Activated CD4-positive, alpha-beta T cell treated with anti-CD3 and anti-CD28 coated beads, Interleukin-2, Interleukin-4, amounts not matched to agents 100 ng/mL and 50 ng/mL, durations not matched to agents 16 hours and 8 hours (primary cell): Measurements from ENCODE around the gene TAOK2.
"Not testable (repeated sequence)": the region's sequence is repeated elsewhere in the genome, so short reads cannot be mapped to it uniquely, and the experiment has no call there.

Experiments
- DNase-seq: peaks from one replicate; pipeline ENCODE4 v3.0.0-alpha.2; 2020; ENCODE audit warnings: low spot score

TAOK2 gene

DNA sequence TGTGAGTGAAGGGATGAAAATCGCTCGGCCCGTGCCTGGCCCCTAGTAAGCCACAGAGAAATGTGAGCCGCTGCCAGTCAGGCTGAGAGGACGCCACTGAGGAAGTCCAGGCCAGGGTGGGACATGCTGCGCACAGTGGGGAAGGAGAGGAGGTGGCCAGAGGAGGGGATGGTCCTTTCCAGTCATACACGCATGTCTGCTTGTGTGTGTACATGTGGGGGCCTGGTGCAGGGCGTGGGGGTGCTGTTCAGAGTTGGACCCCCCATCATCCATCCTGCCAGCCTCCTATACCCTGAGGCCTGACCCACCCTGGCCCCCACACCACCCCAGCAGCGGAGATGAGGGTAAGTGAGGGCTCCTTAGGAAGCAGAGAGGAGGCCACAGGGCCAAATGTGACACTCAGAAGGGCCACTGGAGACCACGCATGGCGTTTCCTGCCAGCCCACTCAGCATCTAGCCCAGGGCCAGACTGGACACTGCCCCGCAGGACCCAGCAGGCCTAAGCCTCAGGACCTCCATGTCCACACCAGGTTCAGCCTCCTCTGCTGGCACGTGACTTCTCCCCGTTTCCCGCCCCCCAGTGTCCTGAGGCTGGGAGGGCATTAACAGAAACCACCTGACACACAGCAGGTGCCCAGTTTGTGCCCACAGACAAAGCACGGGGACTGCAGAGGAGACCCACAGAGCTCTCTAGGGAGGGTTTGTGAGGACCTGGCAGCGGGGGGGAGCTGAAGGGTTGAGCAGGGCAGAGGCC, 30.2 kb downstream of the TAOK2 start:
- no peak for DNase-seq

DNA sequence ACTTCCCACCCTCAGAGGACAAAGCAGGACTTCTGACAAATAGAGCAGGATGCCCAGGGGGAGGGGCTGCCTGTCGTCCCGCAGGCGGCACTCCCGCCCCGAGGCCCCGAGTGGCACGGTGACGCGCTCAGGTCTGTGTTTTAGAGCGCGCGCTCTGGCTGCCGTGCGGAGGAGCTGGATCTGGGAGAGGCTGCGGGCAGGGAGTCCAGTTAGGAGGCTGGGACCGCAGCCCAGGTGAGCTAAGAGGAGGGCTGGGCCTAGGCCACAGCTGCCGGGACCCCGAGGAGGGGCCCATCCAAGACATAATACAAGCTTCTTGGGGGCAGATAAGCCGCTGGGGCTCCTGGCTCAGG, 30.7 kb downstream of the TAOK2 start:
- DNase-seq = no peak

DNA sequence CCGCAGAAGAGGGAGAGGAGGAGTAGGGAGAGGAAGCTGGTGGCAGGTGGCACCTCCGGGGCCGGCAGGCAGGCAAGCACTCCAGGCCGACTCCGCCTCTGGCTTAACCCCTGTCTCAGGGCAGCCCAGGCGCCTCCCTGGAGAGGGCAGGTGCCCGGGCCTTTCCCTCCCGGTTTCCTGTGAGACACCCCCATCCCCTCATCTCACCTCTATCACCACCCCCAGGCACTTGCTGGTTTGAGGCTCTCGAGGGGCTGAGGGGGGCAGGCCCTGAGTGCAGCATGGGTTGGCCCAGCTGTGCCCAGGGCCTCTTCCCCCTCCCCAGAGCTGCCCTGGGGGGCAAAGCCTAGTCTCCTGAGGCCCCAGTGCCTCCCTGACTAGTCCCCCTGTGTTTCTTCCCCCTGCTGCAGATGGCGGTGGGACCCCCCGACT, 31.2 kb downstream of the TAOK2 start:
- no peak for DNase-seq

DNA sequence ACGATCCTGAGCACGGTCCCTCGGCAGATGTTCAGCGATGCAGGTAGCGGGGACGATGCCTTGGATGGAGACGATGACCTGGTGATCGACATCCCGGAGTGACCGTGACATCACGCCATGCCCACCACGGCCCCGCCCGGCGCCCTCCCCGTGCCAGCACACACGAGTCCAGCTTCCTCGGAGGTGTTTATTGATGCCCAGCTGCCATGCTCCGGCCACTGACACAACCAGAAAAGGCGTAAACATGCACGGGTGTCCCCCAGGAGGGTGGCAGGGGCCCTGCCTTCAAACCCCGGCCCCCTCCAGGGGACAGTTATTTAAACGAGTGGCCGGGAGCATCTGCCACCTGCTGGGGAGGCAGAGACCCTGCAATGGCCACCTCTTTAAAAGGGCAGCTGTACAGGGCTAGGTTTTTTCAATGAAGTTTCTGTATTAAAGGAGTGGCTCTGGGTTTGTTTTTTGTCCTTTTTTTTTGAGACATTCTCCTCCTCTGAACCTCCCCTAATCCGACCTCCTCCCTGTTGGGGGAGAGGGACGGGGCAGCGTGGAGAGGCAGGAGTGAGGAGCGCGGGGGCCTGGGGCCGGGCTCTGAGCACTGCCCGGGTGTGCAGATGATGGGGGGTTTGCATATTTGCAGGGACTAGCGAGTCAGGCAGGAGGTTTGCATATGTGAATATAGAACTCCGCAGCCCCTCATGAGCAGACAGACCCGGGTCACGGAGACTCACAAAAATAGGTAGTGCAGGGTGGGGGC, 31.9 kb downstream of the TAOK2 start:
- peak; percentile 28 for DNase-seq

DNA sequence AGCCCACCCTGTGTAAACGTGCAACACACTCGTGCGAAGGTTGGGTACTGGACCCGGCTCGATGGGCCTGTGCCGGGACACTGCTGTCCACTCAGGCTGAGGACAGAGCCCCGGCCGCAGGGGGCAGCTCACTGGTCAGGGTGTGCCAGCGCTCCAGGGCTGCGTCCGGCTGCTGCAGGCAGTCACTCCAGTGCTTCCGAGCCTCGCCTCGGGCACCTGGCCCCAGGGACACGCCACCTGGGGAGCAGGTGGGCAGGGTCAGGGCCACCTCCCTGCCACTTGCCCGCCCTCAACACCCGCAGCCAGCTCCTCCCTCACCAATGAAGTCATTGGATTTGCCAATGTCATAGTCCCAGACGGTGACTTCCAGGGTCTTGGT, 32.4 kb downstream of the TAOK2 start:
- DNase-seq = no peak

DNA sequence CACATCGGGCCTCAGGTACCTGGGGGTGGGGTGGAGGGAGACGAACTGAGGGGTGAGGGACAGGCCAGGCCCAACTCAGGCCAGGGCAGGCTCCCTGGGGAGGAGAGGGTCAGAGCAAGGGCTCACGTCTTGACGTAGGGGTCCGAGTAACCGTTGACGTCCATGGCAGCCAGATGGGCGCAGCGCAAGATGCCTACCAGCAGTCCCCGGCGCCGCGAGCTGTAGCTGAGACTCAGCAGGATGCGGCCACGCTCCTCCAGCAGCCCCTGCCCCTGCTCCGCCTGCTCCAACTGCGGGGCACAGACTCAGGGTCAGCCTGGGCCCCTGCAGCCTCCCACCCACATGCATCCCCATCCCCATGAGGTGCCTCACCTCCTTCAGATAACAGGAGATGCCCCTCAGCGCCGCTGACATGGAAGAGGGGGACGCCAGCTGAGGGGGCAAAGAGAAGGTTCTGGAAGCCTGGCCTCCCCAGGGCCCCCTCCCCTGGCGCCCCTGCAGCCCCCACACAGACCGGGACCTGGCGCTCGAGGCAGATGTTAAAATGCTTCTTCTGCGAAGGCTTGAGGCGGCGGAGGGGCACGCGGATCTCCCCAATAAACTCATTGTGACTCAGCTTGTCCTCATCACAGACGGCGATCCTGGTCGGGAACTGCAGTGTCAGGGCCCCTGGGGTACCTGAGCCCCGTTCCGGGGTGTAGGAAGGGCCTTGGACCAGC, 33.1 kb downstream of the TAOK2 start:
- DNase-seq = no peak

DNA sequence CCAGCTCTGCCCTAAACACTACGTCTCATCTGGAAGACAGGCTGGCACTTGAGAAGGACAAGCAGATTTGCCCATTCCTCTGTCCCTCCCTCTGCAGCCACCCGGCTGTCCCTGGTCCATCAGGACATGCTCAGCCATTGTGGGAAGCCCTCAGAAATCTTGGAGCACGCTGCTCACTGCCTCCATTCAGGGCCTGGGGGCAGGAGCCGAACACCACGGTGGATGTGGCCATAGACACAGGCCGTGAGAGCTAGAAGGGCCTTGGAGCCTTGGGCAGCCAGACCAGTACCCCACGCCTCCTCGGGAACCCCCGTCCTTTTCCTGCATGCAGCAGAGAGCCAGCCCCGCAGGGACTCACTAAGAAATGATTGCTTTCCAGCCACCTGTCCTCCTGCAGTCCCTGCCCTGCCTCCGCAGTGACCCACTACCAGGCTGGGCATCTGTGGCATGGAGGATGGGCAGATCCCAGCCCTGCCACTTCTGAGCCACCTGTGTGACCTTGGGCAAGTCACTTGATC, 33.8 kb downstream of the TAOK2 start:
- DNase-seq = no peak

DNA sequence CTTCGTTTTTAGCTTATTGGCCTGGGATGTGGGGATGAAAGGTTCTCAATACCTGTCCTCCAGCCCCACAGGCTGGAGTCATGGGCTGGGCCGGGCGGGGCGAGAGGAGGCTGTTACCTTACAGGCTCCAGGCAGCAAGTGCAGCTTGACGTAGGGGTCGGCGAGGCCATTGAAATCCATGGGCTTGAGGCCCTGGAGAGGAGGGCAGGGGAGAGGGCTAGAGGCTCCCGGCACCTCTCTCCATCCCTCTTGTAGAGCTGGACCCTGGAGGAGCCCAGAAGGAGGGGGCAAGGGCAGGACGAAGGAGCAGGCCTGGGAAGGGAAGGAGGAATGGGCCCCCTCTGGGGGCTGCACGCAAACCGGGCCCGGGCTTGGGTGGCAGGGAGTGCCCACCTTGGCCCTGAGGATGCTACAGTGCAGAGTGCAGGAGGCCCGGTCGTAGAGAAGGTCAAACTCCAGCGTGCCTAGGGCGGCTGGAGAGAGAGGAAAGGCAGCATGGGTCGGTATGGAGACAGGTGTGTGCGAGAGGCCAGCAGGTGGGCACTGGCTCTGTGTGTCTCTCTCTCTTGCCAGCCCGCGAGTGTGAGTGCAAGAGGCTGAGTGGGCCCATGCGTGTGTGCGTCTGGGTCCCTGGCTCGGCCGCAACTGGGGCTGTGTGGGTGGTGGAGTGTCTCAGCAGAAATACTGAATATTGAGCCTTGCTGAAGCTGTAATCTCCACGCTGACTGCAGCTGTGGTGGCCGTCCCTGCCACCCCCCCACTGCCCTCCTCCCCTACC, 35.6 kb downstream of the TAOK2 start:
- no peak for DNase-seq

DNA sequence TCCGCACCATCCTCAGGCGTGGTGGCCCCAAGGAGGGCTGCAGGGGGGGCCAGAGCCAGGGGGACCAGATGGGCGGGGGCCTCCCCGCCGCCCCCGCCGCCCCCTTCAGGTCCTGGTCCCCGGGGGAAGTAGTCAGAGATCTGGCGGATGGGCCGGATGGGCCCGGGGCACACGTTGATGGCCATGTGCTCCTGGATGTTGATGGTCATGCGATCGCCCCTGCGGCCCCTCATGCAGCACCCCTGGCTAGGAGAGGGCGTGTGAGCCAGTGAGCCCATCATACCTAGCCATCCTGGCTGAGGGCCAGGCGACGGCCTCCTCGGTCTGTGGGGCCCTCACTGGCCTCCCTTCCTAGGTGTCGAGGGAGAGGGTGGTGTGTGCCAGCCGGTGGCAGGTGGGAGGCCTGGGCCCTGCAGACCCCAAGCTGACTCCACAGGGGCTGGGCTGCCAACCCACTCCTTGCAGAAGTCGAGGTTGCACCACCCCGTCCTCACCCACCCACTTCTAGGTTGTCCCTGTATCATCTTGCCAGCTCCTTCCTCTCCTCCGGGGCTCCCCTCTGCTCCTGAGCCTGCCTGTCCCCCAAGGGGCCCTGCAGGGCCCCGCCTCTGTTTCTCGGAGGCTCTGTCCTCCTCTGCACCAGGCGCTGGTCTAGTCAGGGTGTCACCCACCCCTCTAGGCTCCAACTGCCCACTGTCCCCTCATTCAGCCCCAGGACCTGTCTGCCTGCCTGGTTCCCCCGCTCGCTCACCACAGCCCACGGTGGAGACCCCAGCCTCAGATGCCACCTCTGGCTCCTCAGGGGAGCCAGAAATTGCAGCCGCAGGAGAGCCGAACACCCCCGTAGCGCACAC, 36.5 kb downstream of the TAOK2 start:
- no peak for DNase-seq

DNA sequence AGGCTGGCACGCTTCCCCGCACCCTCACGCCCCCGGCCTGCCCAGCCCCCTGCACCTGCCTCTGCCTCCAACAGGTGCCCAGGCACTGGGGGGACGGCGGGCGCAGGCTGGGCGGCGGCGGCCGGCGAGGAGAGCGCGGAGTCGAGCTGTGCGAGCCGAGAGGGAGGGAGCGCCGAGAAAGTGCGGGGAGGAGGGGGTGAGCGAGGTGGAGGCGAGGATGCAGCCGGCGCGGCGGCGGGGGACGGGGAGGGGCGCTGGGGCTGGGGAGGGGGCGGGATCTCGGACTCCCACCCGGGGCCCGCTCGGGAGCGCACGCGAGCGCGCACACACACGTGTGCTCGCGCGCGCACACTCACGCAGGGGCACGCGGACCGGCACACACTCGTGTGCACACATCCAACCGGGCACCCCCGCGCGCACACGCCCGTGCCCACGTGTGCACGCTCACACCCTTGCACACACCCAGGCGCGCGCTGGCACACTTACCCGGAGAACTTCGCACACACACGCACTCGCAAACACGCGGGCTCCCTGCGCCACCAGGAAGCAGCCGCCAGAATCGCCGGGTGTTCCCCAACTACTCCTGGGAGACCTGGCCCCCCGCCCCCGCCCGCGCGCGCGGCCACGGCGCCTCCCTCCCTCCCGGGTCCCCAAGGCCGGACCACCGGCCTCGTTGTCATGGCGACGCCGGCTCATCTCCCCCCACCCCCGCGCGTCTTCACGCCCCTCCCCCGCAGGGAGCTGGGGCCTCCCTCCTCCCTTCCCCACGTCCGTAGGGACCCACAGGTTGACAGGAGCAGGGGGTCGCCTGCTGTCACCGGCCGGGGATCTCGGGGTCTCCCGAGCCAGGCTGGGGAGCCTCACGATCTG, 37.4 kb downstream of the TAOK2 start, which contains the start of gene DOC2A:
DOC2A (minus strand) TSS at position 184 of the 870 bp plus-strand sequence. CDS start 805 bp downstream, outside the sequence.
- no peak for DNase-seq

DNA sequence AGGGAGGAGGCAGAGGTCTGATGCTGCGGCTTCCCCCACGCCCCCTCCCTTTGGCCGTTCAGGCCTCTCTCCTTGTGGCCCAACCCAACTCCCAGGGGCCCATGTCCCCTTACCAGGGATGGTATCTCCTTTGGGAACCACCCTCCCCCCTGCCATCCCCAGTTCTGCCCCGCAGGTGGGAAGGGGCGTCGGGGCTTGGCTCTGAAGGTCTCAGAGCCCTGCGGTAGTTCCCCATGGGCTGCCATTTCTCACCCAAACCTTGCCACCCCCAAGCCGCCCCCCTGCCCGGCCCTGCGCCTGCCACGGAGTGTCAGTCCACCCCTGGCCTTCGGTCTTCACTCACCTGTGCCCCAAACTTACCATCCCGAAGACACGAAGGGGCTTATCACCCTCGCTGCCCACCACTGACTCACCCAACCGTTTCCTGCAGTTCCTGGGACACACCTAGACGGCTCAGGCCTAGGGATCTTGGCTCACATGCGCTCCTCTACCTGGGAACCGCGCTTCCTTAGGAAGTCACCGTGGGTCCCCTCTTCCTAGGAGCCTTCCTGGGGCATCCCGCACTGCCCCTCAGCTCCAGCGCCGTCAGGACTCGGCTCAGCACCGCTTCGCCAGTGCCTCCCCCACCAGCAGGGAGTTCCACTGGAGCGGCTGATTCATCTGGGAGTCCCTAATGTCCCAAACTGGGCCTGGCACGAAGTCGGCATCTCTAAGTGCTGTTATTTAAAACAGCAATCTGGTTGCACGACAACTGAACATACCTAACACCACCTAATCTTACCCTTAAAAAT, 38.2 kb downstream of the TAOK2 start:
- DNase-seq = no peak

DNA sequence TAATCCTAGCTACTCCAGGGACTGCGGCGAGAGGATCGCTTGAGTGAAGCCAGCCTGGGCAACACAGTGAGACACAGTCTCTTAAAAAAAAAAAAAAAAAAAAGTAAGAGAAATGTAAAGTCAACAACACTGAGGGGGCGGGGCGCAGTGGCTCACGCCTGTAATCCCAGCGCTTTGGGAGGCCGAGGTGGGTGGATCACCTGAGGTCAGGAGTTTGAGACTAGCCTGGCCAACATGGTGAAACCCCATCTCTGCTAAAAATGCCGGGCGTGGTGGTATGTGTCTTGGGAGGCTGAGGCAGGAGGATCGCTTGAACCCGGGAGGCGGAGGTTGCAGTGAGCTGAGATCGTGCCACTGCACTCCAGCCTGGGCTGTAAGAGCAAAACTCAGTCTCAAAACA, 38.9 kb downstream of the TAOK2 start:
- not testable (repeated sequence) for DNase-seq

DNA sequence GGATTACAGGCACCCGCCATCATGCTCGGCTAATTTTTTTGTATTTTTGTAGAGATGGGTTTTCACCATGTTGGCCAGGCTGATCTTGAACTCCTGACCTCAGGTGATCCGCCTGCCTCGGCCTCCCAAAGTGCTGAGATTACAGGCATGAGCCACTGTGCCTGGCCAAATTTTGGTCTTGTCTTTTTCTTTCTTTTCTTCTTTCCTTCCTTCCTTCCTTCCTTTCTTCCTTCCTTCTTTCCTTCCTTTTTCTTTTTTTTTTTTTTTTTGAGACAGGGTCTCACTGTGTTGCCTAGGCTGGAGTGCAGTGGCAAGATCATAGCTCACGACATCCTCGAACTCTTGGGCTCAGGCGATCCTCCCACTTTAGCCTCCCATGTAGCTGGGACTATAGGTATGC, 41.8 kb downstream of the TAOK2 start:
- DNase-seq = not testable (repeated sequence)

DNA sequence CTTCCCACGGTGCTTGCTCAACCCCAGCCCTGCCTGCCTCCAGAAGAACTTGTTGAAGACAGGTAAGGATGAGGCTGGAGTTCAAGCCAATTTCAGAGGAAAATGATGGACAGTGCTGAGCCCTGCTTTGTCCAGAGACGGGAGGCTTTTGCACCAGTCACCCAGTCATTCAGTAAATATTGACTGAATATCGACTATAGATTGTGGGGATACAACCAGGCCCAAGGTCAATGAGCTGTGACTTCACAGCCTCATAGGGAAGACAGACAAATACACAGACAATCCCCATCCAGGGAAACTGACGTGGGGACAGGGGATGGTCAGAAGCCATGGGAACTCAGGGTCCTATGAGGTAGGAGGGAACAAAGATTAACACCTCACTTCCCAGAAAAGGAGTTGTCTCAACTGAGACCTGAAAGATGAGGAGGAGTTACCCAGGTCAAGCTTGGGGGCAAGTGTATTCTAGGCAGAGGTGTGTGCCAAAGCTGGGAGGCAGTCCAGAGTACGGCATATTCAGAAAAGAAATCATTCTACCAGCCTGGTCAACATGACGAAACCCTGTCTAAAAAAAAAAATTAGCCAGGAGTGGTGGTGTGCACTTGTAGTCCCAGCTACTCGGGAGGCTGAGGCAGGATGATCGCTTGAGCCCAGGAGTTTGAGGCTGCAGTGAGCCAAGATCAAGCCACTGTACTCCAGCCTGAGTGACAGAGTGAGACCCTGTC, 43.0 kb downstream of the TAOK2 start:
- DNase-seq = no peak

DNA sequence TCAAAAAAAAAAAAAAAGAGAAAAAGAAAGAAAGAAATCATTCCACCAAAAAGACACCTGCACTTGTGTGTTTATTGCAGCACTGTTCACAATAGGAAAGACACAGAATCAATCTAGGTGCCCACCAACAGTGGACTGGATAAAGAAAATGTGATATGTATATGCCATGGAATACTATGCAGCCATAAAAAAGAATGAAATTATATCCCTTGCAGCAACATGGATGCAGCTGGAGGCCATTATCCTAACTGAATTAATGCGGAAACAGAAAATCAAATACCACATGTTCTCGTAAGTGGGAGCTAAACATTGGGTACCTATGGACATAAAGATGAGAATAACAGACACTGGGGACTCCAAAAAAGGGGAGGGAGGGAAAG, 43.6 kb downstream of the TAOK2 start:
- DNase-seq = no peak

DNA sequence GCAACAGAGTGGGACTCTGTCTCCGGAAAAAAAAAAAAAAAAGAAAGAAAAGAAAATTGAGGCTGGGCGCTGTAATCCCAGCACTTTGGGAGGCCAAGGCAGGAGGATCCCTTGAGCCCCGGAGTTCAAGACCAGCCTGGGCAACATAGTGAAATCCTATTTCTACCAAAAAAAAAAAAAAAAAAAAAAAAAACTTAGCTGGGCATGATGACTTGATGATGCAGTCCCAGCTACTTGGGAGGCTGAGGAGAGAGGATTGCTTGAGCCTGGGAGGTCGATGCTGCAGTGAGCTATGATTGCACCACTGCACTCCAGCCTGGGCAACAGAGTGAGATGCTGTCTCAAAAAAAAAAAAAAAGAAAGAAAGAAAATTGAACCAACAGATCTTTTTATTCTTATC, 44.3 kb downstream of the TAOK2 start:
- not testable (repeated sequence) for DNase-seq

DNA sequence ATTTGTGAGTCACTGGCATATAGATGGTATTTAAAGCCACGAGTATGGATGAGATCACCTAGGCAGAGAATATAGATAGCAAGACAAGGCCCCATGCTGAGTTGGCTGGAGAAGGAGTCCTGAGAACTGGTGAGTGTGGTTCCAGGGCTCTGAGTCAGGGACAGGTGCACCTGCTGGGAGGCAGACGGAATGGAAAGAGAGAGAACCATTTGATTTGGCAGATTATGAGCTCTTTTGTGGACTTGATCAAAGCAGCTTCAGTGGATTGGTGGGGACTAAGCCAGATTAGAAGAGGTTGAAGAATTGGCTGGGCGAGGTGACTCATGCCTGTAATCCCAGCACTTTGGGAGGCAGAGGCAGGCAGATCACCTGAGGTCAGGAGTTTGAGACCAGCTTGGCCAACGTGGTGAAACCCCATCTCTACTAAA, 45.1 kb downstream of the TAOK2 start:
- no peak for DNase-seq

DNA sequence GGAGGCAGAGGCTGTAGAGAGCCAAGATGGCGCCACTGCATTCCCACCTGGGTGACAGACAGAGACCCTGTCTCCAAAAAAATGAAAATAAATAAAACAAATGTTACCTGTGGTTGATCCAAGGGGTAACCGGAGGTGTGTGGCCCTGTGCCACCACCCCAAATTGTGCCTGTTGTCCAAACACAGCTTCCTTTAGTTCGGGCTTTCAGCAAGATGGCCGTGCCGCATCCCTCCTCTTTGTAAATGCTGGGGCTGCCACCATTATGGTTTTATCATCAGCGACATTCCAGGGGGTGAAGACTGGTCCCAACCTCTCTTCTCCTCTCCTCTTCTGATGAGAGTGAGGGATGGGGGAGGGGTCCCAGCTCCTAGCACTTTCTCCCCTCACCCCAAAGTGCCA, 49.2 kb downstream of the TAOK2 start, which contains the start of gene C16orf92:
C16orf92 (plus strand) TSS at position 312 of the 400 bp plus-strand sequence. CDS start 143 bp downstream, outside the sequence.
- no peak for DNase-seq
